GM11168 (cell line): ENCODE results near the gene ADORA3.
"Not testable (repeated sequence)": the region's sequence is repeated elsewhere in the genome, so short reads cannot be mapped to it uniquely, and the experiment has no call there.

Experiments used
- in situ Hi-C: fragments of 300-500 bp; cut with MboI; formaldehyde crosslinking; loops from one replicate; pipeline ENCODE4 v1.12.0; 2022; ENCODE audit warnings: low sequenced_read_pairs; ENCODE audit not compliant: unreplicated experiment

The ADORA3 gene

DNA sequence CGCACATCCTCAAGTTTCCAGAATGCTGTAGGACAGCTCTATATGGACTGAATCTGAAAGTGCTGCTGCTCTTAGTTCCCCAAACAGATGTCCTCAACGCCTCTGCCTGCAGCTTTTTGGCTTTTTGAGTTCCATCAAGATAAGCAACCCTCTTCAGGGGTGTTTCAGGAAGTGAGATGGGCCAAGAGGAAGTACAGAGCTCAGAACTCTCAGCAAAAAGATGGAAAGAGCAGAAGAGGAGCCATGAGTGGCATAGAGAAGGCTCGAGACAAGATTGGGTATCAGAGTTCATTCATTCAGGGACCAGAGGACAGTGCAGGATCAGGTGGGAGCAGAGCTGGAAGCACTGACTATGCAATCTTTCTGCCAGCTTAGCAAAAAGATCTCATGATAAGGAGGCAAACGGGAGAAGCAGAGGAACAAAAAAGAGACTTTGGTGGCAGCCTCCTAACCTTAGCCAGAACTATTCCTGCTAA lies at the start of gene ADORA3, which contains the start of gene TMIGD3:
ADORA3 (minus strand) TSS at position 49 of the 476 bp plus-strand sequence. CDS start 279 bp downstream, outside the sequence.
TMIGD3 (minus strand) TSS at position 49 of the 476 bp plus-strand sequence. CDS start 279 bp downstream, outside the sequence.
- in situ Hi-C loops, result loop anchor here (10.0 kb wide), 1 partner anchor 241 kb away; no protein-coding TSS in a partner anchor

- in situ Hi-C loops, result no loop called here
These were observed 49.8 kb upstream of the ADORA3 start for GRCh38 chr1:111553196-111553595.

- in situ Hi-C loops, result no loop called here
These were observed 49.2 kb upstream of the ADORA3 start for GRCh38 chr1:111552587-111552986.

- in situ Hi-C loops, result no loop called here
These were observed 48.4 kb upstream of the ADORA3 start for GRCh38 chr1:111551623-111552411.

DNA sequence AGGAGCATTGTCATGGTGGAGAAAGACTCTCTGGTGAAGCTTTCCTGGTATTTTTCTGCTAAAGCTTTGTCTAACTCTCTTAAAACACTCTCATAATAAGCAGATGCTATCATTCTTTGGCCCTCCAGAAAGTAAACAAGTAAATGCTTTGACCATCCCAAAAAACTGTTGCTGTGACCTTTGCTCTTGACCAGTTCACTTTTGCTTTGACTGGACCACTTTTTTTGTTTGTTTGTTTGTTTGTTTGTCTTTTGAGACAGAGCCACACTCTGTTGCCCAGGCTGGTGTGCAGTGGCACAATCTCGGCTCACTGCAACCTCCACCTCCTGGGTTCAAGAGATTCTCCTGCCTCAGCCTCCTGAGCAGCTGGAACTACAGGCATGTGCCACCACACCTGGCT lies 44.4 kb upstream of the ADORA3 start:
- in situ Hi-C loops, result not testable (repeated sequence)

DNA sequence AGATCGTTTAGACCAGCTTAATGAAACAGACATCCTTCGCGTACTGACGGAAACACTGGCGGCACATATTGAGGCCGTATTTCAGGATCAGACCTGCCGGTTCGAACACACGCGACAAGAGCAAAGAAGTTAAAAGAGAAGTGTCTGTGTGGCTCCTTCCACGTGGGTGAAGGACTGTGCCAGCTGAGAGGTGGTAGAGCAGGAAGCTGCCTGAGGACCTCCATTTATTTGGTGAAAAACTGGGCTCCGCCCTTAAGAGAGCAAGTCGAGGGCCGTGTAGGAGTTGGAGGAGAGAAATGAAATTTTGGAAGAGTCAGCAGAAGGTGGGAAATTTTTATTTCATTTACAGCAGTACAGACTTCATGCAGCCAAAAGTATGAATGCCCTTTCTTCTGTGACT lies 38.8 kb upstream of the ADORA3 start:
- in situ Hi-C loops, result no loop called here

DNA sequence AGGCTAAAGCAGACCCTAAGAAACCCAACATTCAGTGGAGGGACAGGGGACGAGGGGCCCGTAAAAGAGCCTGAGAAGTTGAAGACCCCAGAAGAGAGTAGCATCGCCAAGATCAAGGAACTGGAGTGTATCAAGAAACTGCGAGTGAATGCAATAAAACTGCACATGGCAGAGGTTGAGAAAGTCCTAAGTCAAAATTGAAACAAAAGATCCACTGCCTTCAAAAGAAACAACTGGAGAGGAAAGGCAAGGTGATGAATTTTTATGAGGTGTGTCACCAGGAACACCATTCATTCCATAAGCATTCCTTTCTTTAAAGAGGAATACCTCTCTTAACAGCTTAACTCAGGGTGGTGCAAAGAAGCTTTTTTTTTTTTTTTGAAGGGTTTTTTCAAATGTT lies 38.3 kb upstream of the ADORA3 start:
- in situ Hi-C loops, result no loop called here

DNA sequence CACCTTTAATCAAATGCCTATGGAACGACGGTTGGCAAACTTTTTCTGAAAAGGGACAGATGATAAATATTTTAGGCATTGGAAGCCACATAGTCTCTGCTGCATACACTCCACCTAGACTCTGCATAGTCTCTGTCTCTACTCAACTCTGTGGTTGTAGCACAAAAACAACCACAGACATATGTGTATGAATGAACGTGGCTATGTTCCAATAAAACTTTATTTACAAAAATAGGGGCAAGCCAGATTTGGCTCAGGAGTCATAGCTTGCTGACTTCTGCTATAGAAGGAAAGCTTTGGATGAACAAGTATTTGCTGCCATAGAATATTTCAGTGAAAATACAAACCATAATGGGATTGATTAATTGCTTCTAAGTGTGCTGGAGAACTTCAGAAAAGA lies 37.5 kb upstream of the ADORA3 start:
- in situ Hi-C loops, result no loop called here

DNA sequence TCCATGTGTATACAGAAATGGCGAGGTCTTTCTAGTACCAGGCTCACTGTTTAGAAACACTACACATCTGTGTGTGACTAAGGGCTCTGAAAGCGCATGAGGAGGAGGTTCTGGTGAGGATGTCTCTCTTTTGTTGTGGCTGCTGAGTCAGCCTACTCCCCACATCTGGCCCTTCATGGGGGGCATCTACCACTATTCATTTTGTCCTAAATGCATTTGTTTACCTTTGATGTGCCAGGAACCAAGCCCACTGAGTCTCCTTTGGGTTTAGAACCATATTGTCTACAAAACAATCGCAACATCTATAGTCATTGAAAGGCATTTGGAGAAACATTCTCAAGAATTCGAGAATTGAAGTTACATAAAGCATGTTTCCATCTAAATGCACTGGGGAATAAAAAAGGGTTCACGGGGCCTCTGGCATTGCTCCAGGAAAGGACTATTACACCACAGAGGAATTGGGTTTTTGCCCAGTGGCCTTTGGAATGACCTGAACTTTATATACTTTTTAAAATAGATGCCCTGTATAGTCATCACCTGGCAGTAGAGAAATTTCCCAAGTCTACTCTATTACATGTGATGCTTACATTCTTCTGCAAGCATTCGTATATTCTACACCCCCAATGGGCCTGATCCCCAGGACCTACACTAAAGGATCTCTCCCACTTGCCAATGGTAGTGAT lies 35.1 kb upstream of the ADORA3 start:
- in situ Hi-C loops, result no loop called here

DNA sequence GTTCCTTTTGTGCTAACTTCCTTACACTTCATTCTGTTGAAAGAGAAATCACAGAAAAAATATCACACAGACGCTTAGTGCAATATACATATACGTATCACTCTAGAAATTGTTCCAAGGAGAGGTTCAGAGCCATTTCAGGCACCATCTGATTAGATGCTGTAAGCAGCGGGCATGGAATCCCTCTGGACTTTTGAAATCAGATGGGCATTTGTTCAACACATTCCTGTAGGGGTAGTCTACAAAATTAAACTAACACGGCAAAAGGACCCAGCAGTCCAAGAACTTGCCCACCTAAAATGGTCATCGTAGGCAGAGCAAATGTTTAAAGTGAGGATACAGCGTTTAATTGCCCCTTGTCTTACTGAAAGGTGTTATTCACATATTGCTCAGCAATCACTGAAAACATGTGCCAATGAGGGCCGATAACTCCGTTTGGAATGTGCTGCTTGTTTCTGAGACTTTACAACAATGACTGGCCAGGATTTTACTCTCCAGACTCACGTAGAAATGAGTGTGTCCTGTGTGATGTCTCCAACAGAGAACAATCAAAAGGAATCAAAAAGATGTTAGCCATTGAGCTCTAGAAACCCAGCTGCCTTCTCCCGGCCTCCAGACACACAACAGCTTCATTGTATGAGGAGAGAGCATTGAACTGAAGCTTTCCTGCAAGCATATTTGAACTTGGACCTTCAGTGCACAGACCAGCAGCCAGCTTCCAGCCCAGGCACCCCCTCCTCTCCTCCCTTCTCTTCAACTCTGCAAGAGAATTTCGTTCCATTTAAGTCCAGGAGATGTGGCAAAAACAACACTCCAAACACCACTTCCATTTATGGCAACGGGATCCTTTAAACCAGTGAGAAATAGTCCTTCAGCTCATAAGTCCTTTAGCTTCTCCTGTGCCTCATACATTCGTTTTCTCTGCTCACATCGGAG lies 32.1 kb upstream of the ADORA3 start:
- in situ Hi-C loops, result no loop called here

DNA sequence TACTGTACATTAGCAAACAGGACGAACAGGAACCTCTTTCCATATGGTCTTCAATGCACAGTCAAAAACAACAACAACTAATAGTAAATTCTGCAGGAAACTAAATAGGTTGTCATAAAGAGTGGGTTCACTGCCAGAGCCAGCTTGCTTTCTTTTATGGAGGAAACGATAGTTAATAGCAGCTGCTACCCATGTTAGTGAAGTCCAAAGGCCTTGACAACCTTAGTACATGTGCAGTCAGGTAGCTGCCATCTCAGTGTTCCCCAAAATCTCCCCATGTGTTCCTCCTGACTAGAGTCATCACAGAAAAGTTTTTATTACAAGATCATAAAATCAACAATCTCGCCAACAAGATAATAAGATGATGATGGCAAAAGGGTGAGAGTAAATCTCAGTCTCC lies 16.6 kb upstream of the ADORA3 start:
- in situ Hi-C loops, result no loop called here

- in situ Hi-C loops, result no loop called here
These were observed 14.2 kb upstream of the ADORA3 start for GRCh38 chr1:111517469-111518225.

- in situ Hi-C loops, result no loop called here
These were observed 12.6 kb upstream of the ADORA3 start for GRCh38 chr1:111516005-111516535.

- in situ Hi-C loops, result no loop called here
These were observed 12.0 kb upstream of the ADORA3 start for GRCh38 chr1:111515291-111516004.

GRCh38 chr1:111513410-111514020 lies 10.1 kb upstream of the ADORA3 start:
- in situ Hi-C loops, result no loop called here

DNA sequence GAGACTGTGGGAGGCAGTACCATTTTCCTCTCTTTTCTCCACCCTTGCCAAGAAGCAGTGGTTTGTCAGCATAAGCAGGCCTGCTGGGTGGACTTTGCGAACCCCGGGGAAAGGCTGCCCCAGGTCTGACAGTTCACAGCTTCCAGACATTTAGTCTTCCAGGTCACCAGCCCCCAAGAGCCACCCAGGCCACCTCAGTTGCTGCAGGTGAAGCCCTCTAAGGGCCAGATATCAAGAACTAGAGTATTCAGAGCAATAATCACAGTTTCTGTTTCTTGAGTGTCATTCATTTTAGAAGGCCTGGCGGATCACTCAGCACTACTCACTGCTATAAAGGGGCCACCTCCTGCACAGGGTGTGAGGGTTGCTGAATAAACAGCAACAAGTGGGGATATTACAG lies 9.5 kb upstream of the ADORA3 start:
- in situ Hi-C loops, result no loop called here

GRCh38 chr1:111512132-111512889 lies 8.9 kb upstream of the ADORA3 start:
- in situ Hi-C loops, result no loop called here

GRCh38 chr1:111511370-111511769 lies 7.9 kb upstream of the ADORA3 start:
- in situ Hi-C loops, result no loop called here
